ENCODE data around the gene NCMAP.
A peak's percentile ranks its signal among the peaks of the same experiment; 100 is the strongest.

The NCMAP gene

DNA sequence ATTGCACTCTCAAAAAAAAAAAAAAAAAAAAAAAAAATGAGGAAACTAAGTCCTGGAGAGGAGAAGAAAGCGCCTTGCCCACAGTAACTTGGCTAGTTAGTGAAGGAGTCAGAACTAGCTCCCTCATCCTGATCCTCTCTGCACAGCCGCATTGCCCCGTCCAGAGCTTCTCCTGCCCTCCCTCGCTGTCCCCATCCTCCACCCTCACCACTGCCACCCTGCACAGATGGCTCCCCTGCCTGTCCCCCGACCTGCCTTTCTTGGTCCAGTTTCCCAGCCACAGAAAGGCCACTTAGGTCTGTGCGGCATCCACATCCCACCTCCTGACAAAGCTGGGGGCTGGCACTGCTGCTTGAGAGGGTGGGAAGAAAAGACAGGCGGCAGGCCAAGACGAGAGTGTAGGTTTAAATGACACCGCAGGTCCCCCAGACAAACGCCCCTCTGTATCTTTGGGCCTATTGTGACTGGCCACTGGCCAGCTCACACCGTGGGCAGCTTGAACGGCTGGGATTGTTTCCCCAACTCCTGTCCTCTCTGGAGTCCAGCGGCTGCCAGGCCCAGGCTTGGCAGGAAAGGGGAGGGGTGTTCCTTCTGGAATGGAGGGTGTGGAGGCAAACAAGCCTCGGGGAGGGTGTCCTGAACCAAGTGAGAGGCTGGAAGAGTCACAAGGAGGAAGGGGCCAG, 20.2 kb downstream of the NCMAP start:
- DNase-seq: no peak

DNA sequence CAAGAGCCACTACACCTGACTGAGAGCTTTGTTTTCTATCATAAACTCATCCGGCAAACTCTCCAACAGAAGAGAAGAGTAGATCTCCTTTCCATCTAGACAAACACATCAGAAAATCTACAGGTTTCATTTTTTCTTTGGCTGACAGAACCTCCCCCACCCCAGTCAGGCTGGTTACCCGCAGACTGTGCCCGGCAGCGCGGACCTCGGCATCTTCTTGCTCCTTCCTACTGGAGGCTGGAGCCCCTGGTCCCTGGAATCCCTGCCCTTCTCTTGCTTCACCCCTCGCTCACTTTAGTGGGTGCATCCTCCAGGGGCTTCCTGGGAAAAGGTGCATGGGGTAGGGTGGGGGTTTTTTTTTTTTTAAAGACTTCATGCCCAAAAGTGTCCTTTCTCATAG, 23.0 kb downstream of the NCMAP start:
- no peak for DNase-seq

DNA sequence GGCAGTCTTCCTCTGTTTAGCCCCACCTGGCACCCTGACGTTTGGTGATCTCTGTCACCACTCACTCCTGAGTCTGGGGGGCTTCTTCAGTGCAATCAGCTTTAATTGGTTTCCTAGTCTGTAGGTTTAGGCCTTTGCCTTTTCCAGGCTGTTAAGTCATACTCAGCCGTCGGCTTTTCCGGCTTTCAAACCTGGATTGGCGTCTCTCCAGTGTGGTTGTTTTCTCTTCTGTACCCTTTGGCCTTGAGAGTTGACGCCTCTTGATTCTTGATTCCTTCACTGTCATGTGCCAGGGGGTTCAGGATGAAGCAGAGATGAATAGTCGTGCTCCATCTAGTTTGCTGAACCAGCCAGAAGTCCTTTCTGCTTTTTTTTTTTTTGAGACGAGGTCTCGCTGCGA, 24.9 kb downstream of the NCMAP start:
- DNase-seq: no peak

DNA sequence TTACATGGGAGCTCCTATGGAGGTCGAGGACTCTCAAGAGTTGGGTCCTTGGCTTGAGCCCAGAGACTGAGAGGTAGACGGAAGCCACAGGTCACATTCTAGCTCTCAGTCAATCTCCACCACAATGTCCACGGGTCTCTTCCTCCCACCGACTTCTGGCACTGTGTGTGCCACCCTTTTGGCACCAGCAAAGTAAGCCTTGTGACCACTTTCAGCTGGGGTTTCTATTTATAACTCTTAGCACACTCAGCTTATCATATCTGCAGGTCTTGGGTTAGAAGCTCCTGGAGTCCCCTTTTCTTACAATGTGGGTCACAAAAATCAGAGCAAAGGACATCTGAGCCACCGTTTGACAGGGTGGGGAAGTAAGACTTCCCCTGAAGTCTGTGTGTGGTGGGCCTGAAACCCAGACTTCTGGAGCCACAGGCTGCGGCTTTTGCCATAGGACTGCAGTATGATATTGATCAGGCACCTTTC, 28.3 kb downstream of the NCMAP start:
- DNase-seq: no peak

DNA sequence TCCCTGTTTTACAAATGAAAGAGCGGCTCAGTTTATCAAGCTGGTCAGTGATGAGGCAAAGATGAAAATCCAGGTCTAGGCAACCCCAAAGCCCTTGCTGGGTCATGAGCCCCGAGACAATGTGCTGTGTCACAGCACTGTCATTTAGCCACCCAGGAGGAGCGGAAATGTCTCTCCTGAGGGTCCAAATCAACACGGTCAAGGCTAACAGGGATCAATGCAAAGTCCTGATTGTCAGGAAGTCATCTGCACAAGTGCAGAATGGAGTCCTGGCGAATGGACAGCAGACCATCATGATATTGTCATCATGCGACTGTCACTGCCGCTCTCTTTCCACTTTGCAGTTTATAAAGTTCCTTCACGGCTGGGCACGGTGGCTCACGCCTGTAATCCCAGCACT, 30.2 kb downstream of the NCMAP start:
- no peak for DNase-seq

DNA sequence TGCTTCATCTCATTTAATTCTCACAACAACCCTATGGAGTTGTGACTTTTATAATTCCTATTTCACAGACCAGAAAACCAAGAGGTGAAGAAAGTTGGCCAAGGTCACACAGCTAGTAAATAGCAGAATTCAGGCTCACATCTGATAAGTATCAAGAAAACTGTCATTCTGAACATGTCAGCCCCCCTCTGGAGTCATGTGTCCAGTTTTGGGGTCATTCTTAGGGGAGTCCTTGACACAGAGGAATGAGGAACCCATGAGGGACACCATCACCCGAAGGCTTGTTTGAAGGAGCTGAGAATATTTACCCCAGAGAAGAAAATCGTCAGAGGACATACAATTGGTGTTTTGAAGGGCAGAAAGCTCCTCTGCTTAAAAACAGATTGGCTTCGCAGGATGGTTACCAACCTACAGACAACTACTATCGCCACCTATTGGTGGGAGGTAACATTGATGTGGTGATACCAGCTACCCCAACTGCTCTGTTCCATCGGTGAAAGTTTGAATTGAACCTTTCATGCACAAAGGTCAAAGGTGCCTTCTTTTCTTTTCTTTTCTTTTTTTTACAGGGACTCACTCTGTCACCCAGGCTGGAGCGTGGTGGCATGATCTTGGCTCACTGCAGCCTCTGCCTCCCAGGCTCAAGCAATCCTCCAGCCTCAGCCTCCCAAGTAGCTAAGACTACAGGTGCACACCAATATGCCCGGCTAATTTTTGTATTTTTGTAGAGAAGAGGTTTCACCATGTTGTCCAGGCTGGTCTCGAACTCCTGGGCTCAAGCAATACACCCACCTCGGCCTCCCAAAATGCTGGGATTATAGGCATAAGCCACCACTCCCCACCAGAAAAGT, 31.3 kb downstream of the NCMAP start:
- peak; percentile 54 for DNase-seq

DNA sequence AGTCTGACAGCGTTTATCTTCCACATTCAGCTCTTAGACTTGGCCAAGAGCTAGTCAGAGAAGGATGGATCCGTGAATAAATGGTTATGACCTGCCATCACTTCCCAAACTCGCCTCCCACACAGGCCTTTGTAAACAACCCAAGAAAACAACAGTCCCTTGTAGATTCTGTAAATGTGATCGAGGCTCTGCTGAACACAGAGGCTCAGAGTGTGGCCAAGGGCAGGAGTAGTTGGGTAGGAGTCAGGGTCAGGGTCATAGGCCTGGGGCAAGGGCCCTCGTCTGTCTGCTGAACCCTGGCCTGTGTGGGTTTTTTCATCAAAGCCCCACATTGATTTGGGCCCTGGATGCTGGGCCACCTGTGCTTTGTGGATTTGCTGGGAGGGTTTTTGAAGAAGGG, 32.7 kb downstream of the NCMAP start:
- DNase-seq: no peak

DNA sequence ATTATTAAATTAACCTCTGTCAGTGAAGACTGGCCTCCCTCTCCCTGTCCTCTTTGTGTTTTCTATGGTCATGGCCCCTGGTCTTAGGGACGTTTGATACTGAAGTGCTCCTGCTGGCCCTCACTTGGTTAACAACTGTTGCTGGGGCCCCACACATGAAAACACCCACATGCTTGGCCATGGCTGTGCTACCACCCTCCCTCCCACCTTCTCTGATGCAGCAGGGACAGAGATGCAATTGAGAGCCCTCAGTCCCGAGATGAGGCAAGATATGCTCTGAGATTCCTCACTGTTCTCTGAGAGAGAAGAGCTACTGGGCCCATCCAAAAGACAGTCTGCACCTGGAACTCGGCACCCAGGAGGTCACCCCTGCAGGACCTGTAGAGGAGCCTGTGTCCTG, 33.3 kb downstream of the NCMAP start:
- DNase-seq: no peak

DNA sequence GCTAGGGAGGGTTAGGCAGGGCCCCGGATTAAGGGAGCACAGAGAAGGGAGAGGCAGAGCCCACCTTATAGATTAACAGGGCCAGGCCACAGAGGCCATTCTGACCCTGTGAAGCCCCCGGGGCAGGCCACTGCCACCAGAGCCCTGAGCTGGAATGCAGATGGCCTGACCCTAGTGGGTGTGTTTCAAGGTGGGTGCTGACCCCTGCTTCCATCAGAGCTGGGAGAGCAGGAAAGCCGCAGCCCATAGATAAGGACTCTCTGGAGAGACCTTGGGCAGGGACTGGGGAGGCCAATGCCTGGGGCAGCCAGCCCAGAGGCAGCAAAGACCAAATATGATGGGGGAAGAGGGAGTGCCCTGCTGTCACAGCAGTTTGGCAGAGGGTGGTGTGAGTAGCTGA, 35.9 kb downstream of the NCMAP start:
- DNase-seq: no peak

DNA sequence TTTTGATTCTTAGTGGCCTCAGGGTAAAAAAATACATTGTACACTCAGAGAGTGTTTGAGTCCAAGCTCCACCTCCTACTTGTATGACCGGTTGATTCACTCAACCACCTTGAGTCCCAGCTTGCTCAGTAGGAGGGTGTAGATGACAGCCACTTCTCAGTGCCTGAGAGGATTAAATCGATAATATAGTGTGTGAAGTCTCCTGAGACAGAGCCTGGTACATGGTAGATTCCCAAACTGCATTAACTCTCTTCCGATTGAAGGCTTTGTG, 38.4 kb downstream of the NCMAP start:
- DNase-seq: no peak

DNA sequence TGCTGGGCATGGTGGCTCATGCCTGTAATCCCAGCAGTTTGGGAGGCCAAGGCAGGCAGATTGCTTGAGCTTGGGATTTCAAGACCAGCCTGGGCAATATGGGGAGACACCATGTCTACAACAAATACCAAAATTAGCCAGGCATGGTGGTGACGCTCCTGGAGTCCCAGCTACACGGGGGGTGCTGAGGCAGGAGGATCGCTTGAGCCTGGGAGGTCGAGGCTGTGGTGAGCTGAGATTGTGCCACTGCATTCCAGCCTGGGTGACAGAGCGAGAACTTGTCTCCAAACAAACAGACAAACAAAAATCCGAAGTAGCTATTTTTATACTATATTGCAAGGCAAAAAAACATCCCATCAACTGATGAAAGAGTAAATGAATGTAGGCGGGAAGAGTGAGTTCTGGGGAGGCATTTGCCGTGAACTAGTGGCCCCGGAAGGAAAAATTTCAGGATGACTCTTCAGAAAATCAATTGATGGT, 40.6 kb downstream of the NCMAP start:
- no peak for DNase-seq

DNA sequence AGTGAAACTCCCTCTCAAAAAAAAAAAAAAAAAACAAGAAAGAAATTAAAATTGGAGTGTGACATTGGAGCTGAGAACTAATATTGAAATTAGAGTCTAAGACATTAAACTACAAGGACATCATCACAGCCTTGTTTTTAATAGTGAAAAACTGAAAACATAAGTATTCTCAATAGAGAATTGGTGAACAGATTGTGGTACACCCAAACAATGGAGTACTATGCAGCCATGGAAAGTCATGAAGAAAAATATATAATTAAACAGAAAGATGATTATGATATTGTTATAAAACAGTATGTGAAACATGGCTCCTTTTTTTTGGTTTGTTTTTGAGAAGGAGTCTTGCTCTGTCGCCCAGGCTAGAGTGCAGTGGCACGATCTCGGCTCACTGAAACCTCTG, 43.4 kb downstream of the NCMAP start:
- DNase-seq: no peak

DNA sequence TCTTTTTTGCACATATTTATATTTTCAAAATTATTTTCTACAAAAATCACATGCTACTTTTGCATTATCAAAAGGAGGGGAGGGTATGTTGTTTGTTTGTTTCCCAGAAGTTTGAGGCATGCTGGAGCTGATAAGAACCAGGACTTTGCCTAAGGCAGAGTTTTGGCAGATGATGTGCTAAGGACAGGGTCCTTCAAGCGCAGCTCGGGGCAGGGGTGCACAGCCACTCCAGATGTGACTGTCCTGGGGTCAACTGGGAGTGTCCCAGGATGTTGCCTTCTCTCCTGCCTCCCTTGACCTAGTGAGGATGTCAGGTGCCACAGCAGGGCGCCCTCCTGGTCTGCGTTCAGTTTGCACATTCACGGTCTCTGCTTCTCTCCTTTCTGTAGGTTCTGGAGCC, 44.7 kb downstream of the NCMAP start:
- no peak for DNase-seq

DNA sequence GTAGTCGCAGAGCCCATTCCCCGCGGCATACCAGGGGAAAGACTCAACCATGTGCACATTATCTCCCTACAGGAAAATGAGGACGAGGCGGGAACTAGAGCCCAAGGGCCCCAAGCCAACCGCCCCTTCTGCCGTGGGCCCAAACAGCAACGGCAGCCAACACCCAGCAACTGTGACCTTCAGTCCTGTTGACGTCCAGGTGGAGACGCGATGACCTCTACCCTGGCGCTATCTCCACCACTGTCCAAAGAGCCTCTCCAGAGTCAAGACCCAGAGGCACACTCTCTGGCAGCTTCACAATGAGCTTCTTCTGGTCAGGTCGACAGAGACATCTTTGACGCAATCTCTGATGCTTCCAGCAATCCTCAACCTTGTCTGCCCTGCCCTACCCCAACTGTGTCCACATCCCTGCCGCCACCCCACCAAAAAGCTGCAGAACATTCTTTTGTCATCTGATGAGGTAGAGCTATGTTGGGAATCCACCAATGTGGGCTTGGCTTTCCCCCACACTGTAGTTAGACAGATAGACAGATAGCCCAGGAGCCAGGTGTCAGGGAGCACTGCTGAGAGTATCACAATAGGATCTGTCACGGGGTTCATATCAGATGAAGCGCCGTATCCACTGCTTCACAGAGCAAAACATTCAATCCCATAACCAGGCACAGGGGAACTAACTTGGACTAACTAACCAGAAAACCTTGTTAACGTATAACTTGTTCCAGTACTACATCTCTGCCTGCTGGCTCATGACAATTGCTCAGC, 49.8 kb downstream of the NCMAP start:
- DNase-seq: no peak

DNA sequence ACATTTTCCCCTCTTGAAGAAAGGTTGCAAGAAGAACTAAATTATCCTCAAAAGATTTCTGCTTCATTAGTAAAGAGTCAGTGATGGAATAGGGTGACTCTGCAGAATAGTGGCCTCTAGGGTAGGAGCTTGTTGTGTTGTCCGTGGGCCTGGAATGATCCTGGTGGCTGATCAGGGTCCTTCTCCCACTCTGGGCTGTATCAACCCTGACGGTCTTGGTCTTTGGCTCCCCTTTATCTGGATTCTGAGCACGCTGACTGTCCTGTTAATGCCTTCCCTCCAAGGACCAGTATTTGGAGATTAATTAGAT, 50.4 kb downstream of the NCMAP start:
- no peak for DNase-seq

DNA sequence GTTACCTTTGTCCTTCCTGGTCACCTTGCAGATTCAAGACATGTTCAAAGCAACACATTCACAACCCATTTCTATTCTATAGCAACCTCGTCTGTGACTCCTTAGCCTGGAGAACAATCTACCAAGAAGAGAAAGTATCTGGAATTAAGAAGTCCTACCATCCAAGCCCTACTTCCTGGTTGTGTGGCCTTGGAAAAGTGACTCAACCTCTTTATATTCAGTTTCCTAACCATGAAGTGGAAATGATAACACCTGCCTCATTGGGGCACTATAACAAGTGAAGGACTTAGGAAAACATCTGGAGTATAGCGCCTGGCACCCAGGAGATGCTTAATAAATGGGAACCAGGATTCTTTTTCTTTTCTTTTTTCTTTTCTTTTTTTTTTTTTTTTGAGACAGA, 50.7 kb downstream of the NCMAP start:
- DNase-seq: no peak

DNA sequence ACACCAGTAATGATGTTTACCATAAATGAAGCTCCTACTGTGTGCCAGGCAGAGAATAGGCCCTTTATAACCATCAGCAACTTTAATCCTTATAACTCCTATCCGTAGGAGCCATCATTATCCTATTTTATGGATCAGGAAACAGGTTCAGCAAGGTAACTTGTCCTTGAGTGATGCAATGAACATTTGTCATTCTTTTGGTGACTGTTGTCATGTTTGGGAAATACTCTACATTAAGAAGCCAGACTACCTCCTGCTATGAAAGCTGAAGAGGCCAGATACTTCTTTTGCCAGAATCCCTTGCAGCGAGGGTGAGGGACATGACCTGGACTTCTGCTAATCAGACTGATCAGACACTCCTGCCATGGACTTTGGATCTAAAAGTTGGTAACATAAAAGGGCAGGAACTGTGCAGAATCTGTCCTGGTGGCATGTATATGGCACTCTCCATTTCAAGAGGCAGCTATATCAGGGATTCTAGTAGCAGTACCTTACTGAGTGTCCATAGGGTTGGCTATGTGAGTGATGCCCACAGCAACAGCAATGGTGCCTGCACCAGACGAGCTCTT, 54.1 kb downstream of the NCMAP start:
- DNase-seq: no peak

DNA sequence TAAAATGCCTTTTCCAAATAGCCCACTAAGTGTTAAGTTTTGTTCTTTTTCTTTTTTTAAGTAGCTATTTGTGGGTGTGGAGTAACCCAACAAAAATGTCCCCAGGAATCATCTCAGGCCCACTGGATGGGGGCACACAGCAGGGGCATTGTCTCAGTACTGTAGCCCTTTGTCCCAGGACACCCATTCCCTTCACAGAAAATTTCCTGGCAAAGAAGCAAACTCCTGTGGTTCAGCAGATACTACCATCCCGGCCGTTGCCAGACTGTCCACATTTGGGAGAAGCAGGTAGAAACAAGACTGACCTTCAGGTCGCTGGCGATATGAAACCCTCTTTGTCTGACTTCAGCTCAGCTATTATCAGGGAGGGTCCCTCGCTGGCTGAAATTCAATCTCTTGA, 63.5 kb downstream of the NCMAP start:
- DNase-seq: peak; percentile 68

DNA sequence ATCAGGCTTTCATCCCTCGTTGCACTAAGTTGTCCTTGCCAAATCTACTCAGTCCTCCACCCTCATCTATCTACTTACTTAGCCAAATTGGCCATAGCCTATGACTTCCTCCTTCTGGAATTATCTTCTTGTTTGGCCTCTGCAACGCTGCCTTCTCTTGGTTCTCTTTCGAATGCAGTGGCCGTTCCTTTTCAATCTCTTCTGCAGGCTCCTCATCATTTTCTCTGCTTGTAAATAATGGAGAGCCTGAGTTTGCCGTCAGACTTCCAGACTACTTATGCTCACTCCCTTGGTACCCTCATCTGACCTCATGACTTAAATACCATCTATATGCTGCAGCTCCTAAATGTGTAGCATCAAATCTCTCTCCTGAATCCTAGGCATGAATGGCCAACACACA, 64.8 kb downstream of the NCMAP start:
- DNase-seq: no peak

DNA sequence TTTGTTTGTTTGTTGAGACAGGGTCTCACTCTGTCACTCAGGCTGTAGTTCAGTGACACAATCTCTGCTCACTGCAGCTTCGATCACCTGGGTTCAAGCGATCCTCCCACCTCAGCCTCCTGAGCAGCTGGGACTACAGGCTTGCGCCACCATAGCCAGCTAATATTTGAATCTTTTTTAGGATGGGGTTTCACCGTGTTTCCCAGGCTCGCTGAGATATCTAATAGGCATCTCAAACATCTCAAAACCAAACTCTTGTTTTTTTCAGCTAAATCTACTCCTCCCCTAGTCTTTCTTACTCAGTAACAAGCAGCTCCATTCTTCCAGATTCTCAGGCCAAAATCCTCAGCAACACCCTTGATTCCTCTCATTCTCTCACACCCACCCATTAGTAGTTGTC, 65.2 kb downstream of the NCMAP start:
- no peak for DNase-seq

DNA sequence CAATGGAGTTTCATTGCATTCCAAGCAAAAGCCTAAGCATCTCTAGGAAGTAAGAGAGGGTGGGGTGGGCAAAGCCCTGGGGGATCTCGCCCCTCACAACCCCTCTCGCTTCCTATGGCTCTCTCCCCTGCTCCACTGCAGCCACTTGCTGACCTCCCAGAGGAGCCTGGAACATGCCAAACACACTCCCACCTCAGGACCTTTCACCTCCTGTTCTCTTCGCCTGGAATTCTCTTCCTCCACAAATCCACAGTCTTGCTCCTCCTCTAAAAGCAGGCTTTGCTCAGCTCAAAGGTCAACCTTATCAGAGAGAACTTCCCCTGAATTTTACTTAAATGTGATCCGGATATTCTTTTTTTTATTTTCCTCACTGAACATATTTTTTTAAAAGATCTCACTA, 66.3 kb downstream of the NCMAP start:
- no peak for DNase-seq

DNA sequence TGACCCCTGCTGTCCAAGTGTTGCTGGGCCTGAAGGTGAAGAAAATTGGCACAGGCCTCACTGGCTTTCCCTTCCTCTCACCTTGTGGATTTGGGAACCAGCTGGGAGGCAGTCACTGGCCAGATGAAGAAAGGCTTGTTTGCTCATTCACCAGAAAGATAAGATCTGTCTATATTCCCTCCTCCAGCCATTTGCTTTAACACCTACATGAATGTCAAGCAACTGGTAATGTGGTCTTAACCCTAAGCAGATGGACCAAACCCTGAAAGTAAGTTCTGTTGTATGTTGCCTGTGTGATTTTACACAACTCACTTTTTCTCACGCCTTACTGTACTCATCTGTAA, 76.9 kb downstream of the NCMAP start:
- DNase-seq: no peak

DNA sequence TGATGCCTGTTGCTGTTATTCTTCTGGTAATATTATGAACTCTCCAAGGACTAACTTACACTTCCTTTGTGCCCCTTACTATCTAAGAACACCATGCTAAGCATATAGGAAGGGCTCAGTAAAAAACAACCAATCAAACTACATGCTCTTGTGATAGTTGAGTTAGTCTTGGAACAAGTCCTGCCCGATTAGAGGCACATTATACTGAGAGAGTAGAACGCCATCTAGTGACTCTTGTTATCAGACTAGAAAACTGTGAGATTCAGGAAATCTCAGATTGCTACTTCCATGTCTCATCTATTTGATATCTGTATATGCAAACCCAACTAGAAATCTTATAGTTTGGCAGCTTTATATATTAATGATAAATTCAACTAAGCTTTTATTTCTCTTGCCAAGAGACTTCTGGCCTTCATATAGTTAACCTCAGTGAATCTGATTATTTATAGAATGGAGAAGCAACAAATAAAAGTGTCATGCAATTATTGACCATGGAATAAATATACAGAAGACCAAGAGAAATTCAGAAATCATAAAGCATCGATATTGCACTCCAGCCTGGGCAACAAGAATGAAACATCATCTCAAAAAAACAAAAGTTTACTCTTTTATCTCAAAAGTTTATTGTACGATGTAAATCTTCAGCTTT, 79.4 kb downstream of the NCMAP start:
- peak; percentile 82 for DNase-seq
